ENCODE measurements around the gene MPO. TPM values are rescaled to one million over a fixed set of nuclear protein-coding genes. Genes with fewer than 3 reads are reported as not detected.

Gene MPO
- total RNA-seq, 1 experiment from 2014 or later: not detected

- BruUV-seq (replicated peaks): no TSS peak
- H4K20me1 ChIP-seq (ENCODE audit: insufficient read depth): no peaks in the 10 kb centered on the region
- no peaks in the 10 kb centered on the region for H3F3A ChIP-seq (ENCODE audit: insufficient read depth, low read depth)
- no peak for DNase-seq
- H3K4me1 ChIP-seq (replicated peaks; ENCODE audit: insufficient read depth): no peaks in the 10 kb centered on the region
- H3K36me3 ChIP-seq (ENCODE audit: low read depth): no peaks in the 10 kb centered on the region
- H3K4me2 ChIP-seq: no peak overlapping the region
- H3K4me3 ChIP-seq: no peak overlapping the region
- no peak for TF ChIP-seq CTCF (conservative IDR thresholded peaks at IDR 0.05)
- no peaks in the 10 kb centered on the region for H3K9me2 ChIP-seq (ENCODE audit: insufficient read depth)
- intact Hi-C loops (cut with micrococcal nuclease; ENCODE audit: unreplicated experiment): loop anchor here (10.0 kb wide), 1 partner anchor 687 kb away; no protein-coding TSS in a partner anchor
- POLR2A ChIA-PET (ENCODE audit: unreplicated experiment): no interaction called here
- CTCF ChIA-PET: interaction anchor here (0.5 to 1.7 kb wide), 5 partner anchors 82 to 312 kb away, joined by 3 to 28 read pairs (median 5); partner anchors contain the start of gene RNF43
- H3K27me3 ChIP-seq (ENCODE audit: insufficient read depth, low read depth): peaks cover 62% of the 10 kb centered on the region
- H3K27ac ChIP-seq: no peak overlapping the region
- no peak overlapping the region for H2AFZ ChIP-seq
- no peaks in the 10 kb centered on the region for H3K79me2 ChIP-seq (ENCODE audit: low read depth)
- H3K9me3 ChIP-seq (ENCODE audit: insufficient read depth, low read depth): no peaks in the 10 kb centered on the region
Measured at GRCh38 chr17:58318065-58318481, 37.3 kb upstream of the MPO start.

GRCh38 chr17:58317421-58318064 is 36.8 kb upstream of the MPO start:
- H3K4me2 ChIP-seq: no peak overlapping the region
- H2AFZ ChIP-seq: no peak overlapping the region
- CTCF ChIA-PET: interaction anchor here (0.5 to 1.7 kb wide), 7 partner anchors 83 to 362 kb away, joined by 3 to 28 read pairs (median 5); partner anchors contain the start of genes CUEDC1 and RNF43

GRCh38 chr17:58316260-58316960 is 35.7 kb upstream of the MPO start:
- Histone ChIP-seq H3K27ac (no peak overlapping the region), H3K9me3 (ENCODE audit: insufficient read depth, low read depth) (no peaks in the 10 kb centered on the region), H3K79me2 (ENCODE audit: low read depth) (no peaks in the 10 kb centered on the region), H3K4me2 (no peak overlapping the region), H3F3A (ENCODE audit: insufficient read depth, low read depth) (no peaks in the 10 kb centered on the region), H3K4me1 (replicated peaks; ENCODE audit: insufficient read depth) (no peaks in the 10 kb centered on the region), H3K27me3 (ENCODE audit: insufficient read depth, low read depth) (peaks cover 66% of the 10 kb centered on the region), H3K9me2 (ENCODE audit: insufficient read depth) (no peaks in the 10 kb centered on the region), H4K20me1 (ENCODE audit: insufficient read depth) (no peaks in the 10 kb centered on the region; the same call in 1 of the 2 replicates), H3K4me3 (no peak overlapping the region), H3K36me3 (ENCODE audit: low read depth) (no peaks in the 10 kb centered on the region), H2AFZ (no peak overlapping the region)
- no peak for DNase-seq
- ChIA-PET POLR2A (ENCODE audit: unreplicated experiment) (no interaction called here), CTCF (interaction anchor here (0.9 to 1.7 kb wide), 3 partner anchors 101 to 131 kb away, joined by 5 to 28 read pairs (median 24); partner anchors contain the start of gene RNF43)
- no TSS peak for BruUV-seq (replicated peaks)
- intact Hi-C loops (cut with micrococcal nuclease; ENCODE audit: unreplicated experiment): loop anchor here (10.0 kb wide), 1 partner anchor 688 kb away; no protein-coding TSS in a partner anchor
- TF ChIP-seq CTCF (conservative IDR thresholded peaks at IDR 0.05) (no peak), EZH2 (IDR thresholded peaks at IDR 0.05; ENCODE audit: low read depth) (no peak)

More at GRCh38 chr17:58317421-58318064, 36.8 kb upstream of the MPO start:
- no peaks in the 10 kb centered on the region for H3K36me3 ChIP-seq (ENCODE audit: low read depth)
- H3F3A ChIP-seq (ENCODE audit: insufficient read depth, low read depth): no peaks in the 10 kb centered on the region
- H3K9me2 ChIP-seq (ENCODE audit: insufficient read depth): no peaks in the 10 kb centered on the region
- no peaks in the 10 kb centered on the region for H3K4me1 ChIP-seq (replicated peaks; ENCODE audit: insufficient read depth)
- H4K20me1 ChIP-seq (ENCODE audit: insufficient read depth): no peaks in the 10 kb centered on the region
- peak; percentile 58 to 71 for DNase-seq
- intact Hi-C loops (cut with micrococcal nuclease; ENCODE audit: unreplicated experiment): loop anchor here (1.0 to 10.0 kb wide), 3 partner anchors 100 to 687 kb away; partner anchors contain the start of gene RNF43
- no peaks in the 10 kb centered on the region for H3K79me2 ChIP-seq (ENCODE audit: low read depth)
- POLR2A ChIA-PET (ENCODE audit: unreplicated experiment): no interaction called here
- H3K4me3 ChIP-seq: no peak overlapping the region
- peaks cover 60% of the 10 kb centered on the region; the same call in 1 of the 2 replicates for H3K27me3 ChIP-seq (ENCODE audit: insufficient read depth, low read depth)
- H3K27ac ChIP-seq: no peak overlapping the region
- no peaks in the 10 kb centered on the region for H3K9me3 ChIP-seq (ENCODE audit: insufficient read depth, low read depth)
- peak; percentile 88 for TF ChIP-seq CTCF (conservative IDR thresholded peaks at IDR 0.05)
- no peak for TF ChIP-seq EZH2 (IDR thresholded peaks at IDR 0.05; ENCODE audit: low read depth)
- BruUV-seq (replicated peaks): no TSS peak

Measured in PC-9 (cell line).